Keratinocyte (primary cell): ENCODE results near the gene KRI1. TPM values are rescaled to one million over a fixed set of nuclear protein-coding genes. Genes with fewer than 3 reads are reported as not detected.

Source experiments
- DNase-seq: peaks from one replicate; pipeline ENCODE4 v3.0.0-alpha.2; 2011; ENCODE audit warnings: low read depth, missing footprints, low spot score
- FAIRE-seq: peaks from 2 replicates; lab custom pipeline; 2011; peaks lifted over from hg19 to GRCh38; lab: Jason Lieb, UNC
- H2AFZ ChIP-seq: 2 replicates; pipeline ENCODE4 v1.6.0; 2012; ENCODE audit warnings: low read length, control low read depth, inconsistent platforms; ENCODE audit not compliant: control insufficient read depth
- H3K27ac ChIP-seq: 2 replicates; pipeline ENCODE4 v1.5.1; 2011; ENCODE audit warnings: low read length; ENCODE audit not compliant: control insufficient read depth, insufficient read depth
- H3K27me3 ChIP-seq: 3 replicates; pipeline ENCODE4 v1.6.0; 2011; ENCODE audit warnings: low read length; ENCODE audit not compliant: control insufficient read depth, insufficient read depth; ENCODE audit errors: extremely low read depth
- H3K36me3 ChIP-seq, 2 experiments: 2 replicates in 1 of 2; 3 replicates in 1 of 2; pipeline ENCODE4 v1.5.1; 2011; ENCODE audit warnings: low read length in 2 of 2, mild to moderate bottlenecking in 1 of 2; ENCODE audit not compliant: control insufficient read depth in 2 of 2, insufficient read depth in 2 of 2; ENCODE audit errors: extremely low read depth in 1 of 2
- H3K4me1 ChIP-seq: 3 replicates; pipeline ENCODE4 v1.5.1; 2011; ENCODE audit warnings: low read length; ENCODE audit not compliant: control insufficient read depth, insufficient read depth; ENCODE audit errors: extremely low read depth
- H3K4me2 ChIP-seq: 3 replicates; pipeline ENCODE4 v1.6.0; 2011; ENCODE audit warnings: low read depth, low read length; ENCODE audit not compliant: control insufficient read depth, insufficient read depth; ENCODE audit errors: extremely low read depth
- H3K4me3 ChIP-seq, 3 experiments: fragments of 200-600 bp in 1 of 3; sonication (generic) in 1 of 3; 2 replicates in 2 of 3; 3 replicates in 1 of 3; pipeline ENCODE4 v1.5.1; 2011 to 2016; ENCODE audit warnings: low read length in 3 of 3, mild to moderate bottlenecking in 3 of 3, control low read depth in 2 of 3, inconsistent platforms in 1 of 3, low read depth in 1 of 3, mixed read lengths in 1 of 3, mixed run types in 1 of 3, moderate library complexity in 1 of 3; ENCODE audit not compliant: control insufficient read depth in 2 of 3, insufficient read depth in 2 of 3; ENCODE audit errors: extremely low read depth in 1 of 3
- H3K79me2 ChIP-seq: 2 replicates; pipeline ENCODE4 v1.6.0; 2012; ENCODE audit warnings: low read length; ENCODE audit not compliant: control insufficient read depth, insufficient read depth
- H3K9ac ChIP-seq: 3 replicates; pipeline ENCODE4 v1.6.0; 2011; ENCODE audit warnings: low read length; ENCODE audit not compliant: control insufficient read depth, insufficient read depth; ENCODE audit errors: extremely low read depth
- H3K9me1 ChIP-seq: 3 replicates; pipeline ENCODE4 v1.6.0; 2011; ENCODE audit warnings: low read length; ENCODE audit not compliant: control insufficient read depth, insufficient read depth; ENCODE audit errors: extremely low read depth
- H3K9me3 ChIP-seq: 2 replicates; pipeline ENCODE4 v1.5.1; 2012; ENCODE audit warnings: low read depth, low read length; ENCODE audit not compliant: control insufficient read depth
- H4K20me1 ChIP-seq: 3 replicates; pipeline ENCODE4 v1.6.0; 2011; ENCODE audit warnings: low read length; ENCODE audit not compliant: control insufficient read depth, insufficient read depth; ENCODE audit errors: extremely low read depth
- CTCF ChIP-seq, 3 experiments: IDR thresholded peaks in 1 of 3; conservative IDR thresholded peaks in 1 of 3; optimal IDR thresholded peaks in 1 of 3; 2 replicates in 2 of 3; 3 replicates in 1 of 3; pipeline versions ENCODE3 to v1.5.1; 2011; ENCODE audit warnings: low read length in 3 of 3, mild to moderate bottlenecking in 3 of 3, moderate library complexity in 2 of 3, control low read depth in 1 of 3, inconsistent platforms in 1 of 3; ENCODE audit not compliant: insufficient read depth in 2 of 3; ENCODE audit errors: extremely low read depth in 1 of 3
- EZH2 ChIP-seq: IDR thresholded peaks from one replicate; pipeline ENCODE4 v1.6.1; 2012; ENCODE audit warnings: inconsistent platforms, mild to moderate bottlenecking, low read length, moderate library complexity
- dilution Hi-C: fragments of 300-500 bp; cut with MboI; formaldehyde crosslinking; loops from one replicate; pipeline ENCODE4 v1.7.0; 2020; ENCODE audit warnings: low sequenced_read_pairs; ENCODE audit not compliant: extremely low pct_ligation_motif_present
- polyA plus RNA-seq, 5 experiments: library from polyadenylated mRNA; depleted of rRNA in 3 of 5; stranded (reverse) in 3 of 5; stranded (forward) in 1 of 5; unstranded in 1 of 5; fragments of >200 nt; gene quantifications; 1 replicate in 1 of 5; 2 replicates in 3 of 5; 3 replicates in 1 of 5; pipeline versions ENCODE4 v1.2.1 to v1.2.3, GENCODE V29; 2011 to 2012; ENCODE audit warnings: missing spikeins in 2 of 5, low read depth in 1 of 5, low replicate concordance in 1 of 5

KRI1 gene
- polyA plus RNA-seq, 1 donor (not counting 4 experiments of a cell fraction or from before 2014, with no cell fraction given) = 19.0 TPM

DNA sequence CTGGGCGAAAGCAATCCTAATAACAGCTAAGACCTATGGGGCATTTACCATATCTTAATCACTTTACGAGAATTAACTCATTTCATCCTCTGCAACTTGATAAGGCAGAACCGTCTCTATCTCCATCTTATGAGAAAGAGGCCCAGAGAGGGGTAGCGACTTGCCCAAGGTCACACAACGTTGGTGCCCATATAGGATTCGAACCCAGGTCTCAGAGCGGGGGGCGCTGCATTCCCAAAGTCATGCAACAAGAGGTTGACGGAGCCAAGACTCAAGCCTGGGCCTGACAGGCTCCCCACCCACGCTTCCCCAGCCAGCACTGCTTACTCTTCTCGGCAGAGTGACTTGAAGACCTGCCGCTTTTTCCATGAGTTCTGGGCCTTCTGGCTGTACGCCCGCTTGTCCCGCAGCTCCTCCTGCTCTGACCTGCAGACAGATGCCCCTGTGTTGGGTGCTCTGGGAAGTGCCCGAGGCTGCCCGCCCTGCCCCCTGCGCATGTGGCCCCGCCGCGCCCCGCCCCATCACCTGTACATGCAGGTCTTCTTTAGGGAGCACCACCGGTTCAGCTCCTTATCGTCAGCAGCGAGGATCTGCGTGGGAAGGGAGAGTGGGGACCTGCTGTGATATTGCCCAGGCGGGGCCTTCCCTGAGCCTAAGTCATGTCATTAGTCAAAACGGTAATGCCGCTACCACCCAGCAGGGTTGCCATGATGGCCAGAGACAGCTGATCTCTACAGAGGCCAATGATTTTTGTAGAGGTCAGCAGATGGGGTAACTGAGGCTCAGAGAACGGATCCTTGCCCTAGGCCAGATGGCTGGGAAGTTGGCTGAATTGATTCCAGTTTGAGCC, 10.8 kb downstream of the KRI1 start:
- FAIRE-seq = peak; percentile 67
- peak overlapping the region; percentile 50 for H3K9ac ChIP-seq
- no peaks in the 10 kb centered on the region for H3K27me3 ChIP-seq
- TF ChIP-seq CTCF (optimal IDR thresholded peaks at IDR 0.05 in 1 of 3, IDR thresholded peaks at IDR 0.05 in 1 of 3, conservative IDR thresholded peaks at IDR 0.05 in 1 of 3; ENCODE audit: extremely low read depth in 1 of 3, insufficient read depth in 2 of 3, low read length in 3 of 3) (peak in 2 of 3 experiments; percentile 26 to 40), EZH2 (no peak)
- peaks cover 2% of the 10 kb centered on the region for H3K79me2 ChIP-seq
- peaks cover 34% of the 10 kb centered on the region for H3K4me1 ChIP-seq
- peak overlapping the region; percentile 40 for H3K4me2 ChIP-seq
- peak overlapping the region; percentile 65 for H3K27ac ChIP-seq
- H3K9me3 ChIP-seq = no peaks in the 10 kb centered on the region
- H3K36me3 ChIP-seq = peaks cover 29 to 59% of the 10 kb centered on the region in 2 experiments
- dilution Hi-C loops = loop anchor here (5.0 kb wide), 1 partner anchor 43 kb away; no protein-coding TSS in a partner anchor
- no peak overlapping the region for H2AFZ ChIP-seq
- no peaks in the 10 kb centered on the region for H3K9me1 ChIP-seq
- H3K4me3 ChIP-seq = no peak overlapping the region
- peaks cover 13% of the 10 kb centered on the region for H4K20me1 ChIP-seq
- peak; percentile 79 for DNase-seq

DNA sequence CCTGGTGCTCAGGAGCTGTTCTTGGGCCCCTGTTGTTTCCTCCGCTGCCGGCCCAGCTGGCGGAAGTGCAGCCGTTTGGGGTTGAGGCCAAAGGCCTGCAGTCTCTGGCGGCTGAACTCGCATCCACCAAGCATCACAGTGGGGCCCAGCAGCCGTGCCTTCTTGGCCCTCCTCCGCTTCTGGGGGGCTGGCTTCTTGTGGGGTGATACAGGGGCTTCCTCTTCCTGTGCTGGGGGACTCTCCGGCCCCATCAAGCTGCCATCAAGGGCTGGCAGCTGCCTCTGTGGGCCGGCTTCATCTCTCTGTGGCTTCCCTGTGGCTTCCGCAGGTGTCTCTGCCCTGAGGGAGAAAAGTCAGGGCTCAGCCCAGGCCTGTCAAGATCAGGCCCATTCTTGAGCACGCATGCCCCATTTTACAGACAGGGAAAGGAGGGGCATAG, 11.8 kb downstream of the KRI1 start:
- peak; percentile 76 for DNase-seq

More for the DNA sequence above, 11.8 kb downstream of the KRI1 start:
- Histone ChIP-seq H3K27ac (peak overlapping the region; percentile 65), H4K20me1 (peaks cover 13% of the 10 kb centered on the region), H3K79me2 (peaks cover 2% of the 10 kb centered on the region), H3K9ac (no peak overlapping the region), H3K4me1 (peaks cover 34% of the 10 kb centered on the region), H3K27me3 (no peaks in the 10 kb centered on the region), H3K4me2 (peak overlapping the region; percentile 40), H3K36me3 (peaks cover 26 to 52% of the 10 kb centered on the region in 2 experiments), H3K4me3 (no peak overlapping the region), H3K9me3 (no peaks in the 10 kb centered on the region), H2AFZ (no peak overlapping the region), H3K9me1 (no peaks in the 10 kb centered on the region)
- FAIRE-seq = peak; percentile 98
- dilution Hi-C loops = no loop called here
- no peak for TF ChIP-seq CTCF (optimal IDR thresholded peaks at IDR 0.05 in 1 of 3, IDR thresholded peaks at IDR 0.05 in 1 of 3, conservative IDR thresholded peaks at IDR 0.05 in 1 of 3; ENCODE audit: extremely low read depth in 1 of 3, insufficient read depth in 2 of 3, low read length in 3 of 3)
- TF ChIP-seq EZH2 = no peak
